A204.1 (cell line): ENCODE data around the gene VAT1L.
"Not testable (repeated sequence)": the region's sequence is repeated elsewhere in the genome, so short reads cannot be mapped to it uniquely, and the experiment has no call there.

Experiments used
- FAIRE-seq: peaks from 2 replicates; lab custom pipeline; 2012; peaks lifted over from hg19 to GRCh38; lab: Jason Lieb, UNC

VAT1L gene

DNA sequence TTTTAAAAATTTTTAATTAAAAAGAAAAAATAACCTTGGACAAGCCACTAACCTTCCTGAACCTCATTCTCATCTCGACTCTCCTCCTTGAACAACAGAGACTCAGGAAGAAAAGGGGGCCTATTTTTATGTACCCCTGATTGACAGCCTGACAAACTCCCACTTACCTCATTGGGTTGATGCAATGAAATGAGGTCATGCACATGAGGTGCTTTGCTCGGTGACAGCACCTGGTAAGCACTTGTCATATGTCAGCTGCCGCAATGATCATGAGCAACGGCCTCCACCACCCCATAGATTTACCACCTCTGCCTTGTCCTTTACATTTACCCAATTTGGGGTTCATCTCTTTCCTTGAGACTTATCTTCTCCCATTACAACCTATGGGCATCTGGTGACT is 167.9 kb downstream of the VAT1L start:
- FAIRE-seq: no peak

DNA sequence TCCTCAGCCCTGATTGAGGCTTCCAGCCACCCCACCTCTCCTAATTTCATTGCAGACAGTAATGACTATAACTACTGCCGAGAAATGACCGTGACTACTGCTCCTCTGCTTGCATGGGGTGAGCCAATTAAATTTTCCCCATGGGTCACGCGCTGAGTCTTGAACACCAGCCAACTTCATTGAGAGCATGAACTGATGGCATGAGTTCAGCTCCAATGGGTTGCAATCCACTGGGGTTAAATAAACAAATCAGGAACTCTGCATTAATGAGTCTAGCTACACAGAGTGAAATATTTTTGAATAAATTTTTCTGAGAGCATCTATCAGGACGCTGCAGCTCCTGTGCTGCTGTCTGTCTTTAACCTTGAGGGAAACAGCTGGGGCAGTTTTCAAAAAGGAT is 172.4 kb downstream of the VAT1L start:
- FAIRE-seq: no peak

DNA sequence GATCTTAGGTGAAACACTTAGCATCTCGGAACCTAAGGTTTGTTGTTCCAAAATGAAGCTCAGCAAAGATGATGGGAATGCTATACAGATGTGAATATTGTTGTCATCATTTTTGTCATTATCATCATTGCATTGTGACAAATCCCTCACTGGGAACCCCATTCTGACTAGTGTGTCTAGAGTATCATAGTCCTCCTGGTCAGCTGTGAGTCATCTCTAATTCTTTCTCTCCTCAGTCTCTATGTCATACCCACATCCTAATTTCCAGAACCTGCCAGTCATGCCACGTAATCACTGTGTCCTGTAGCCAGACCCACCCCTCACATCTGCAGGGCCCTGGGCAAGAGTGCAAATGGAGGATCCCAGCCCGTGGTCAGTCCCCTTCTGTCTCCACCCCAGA is 173.4 kb downstream of the VAT1L start:
- no peak for FAIRE-seq

DNA sequence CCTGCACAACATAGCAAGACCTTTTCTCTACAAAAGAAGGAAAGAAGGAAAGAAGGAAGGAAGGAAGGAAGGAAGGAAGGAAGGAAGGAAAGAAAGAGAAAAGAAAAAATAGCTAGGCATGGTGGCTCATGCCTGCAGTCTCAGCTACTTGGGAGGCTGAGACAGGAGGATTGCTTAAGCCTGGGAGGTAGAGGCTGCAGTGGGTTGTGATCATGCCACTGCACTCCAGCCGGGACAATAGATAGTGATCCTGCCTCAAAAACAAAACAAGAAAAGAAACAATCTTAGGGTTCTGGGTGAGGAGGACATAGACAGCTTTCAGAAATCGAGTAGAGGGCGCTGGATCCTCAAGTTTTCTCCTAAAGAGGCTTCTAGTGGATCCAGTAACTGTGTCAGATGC is 174.3 kb downstream of the VAT1L start:
- FAIRE-seq: no peak

DNA sequence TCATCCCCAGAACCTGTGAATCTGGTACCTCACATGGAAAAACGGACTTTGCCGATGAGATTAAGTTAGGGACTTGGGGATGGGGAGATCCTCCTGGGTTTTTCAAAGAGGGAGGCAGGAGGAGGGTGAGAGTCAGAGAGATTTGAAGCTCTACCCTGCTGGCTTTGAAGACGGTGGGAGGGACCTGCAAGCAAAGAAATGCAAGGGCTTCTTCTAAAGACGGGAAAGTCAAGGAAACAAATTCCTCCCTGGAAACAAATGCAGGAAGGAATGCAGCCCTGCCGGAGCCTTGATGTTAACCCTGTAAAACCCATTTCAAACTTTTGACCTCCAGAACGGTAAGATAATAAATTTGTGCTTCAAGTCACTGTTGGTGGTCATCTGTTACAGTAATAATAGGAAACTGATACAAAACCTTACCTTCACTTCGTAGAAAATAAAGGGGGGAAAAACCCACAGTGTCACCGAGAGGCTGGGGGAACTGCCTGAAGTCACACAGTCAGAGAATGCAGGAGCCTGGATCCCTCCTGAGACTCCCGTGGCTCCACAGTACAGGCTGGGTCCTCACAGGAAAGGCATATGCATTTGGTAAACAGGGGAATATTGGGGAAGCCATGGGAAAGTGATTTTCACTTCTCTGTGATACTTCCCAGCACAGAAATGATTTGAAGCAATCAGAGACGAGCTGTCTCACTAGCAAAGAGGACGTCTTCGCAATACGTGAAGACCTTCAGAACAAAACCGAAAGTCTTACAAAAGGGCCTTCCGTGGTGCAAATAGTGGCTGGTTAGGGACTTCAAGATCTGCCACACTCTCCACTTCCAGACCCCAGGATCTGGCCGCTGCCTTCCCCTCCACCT is 175.1 kb downstream of the VAT1L start:
- no peak for FAIRE-seq

DNA sequence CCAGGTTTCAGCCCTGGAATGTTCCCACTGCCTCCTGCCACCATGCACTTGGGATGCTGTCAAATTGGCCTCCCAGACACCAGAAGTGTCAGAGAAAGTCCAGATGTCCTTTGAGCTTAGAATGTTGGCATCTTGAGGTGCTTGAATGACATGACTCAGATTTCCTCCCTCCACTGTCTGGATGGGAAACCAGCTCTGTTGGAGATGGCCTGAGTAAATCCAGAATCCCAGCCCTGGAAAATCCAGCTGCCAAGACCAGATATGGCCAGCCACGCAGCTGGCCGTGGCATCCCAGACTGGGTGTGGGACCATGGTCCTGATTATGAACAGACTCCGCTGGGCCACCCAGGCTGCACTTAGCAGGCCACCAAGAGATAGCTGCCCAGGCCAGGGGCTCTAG is 177.0 kb downstream of the VAT1L start:
- no peak for FAIRE-seq

DNA sequence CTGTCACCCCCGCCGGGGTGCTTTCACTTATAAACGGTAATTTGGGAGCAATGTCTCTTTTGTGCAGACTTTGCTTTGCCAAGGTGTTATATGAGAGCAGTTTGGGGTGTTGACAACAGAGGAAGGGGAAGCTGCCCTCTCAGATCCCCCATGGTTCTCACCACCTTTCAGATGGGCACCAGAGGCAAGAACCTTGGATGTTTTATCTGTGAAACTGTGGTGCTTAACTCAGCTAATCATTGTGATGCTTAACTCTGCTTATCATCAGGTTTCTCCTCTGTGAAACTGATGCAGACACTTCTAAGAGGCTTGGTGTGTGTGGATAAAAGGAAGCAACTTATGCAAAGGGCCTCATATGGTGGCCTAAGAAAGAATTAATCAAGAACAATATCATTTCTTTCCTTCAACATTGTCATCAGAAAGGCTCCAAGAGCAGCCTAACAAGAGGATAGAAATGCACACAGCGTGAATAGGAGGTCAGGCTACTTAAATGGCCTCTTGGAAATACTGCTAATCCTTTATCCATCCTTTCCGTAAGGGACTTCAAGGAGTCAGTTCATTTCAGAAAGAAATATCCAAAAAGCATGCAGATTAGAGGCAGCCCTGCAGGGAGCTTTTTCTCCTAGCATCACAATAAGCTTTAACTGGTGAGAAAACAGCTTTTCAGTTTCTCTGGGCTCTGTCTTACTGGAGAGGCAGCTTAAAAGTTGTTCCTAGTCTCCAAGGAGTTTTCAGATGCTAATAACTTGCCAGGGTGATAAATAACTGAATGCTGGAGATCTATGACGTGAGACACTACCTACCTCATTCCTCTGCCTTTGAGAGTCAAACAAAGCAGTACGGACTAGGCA is 178.9 kb downstream of the VAT1L start:
- no peak for FAIRE-seq

DNA sequence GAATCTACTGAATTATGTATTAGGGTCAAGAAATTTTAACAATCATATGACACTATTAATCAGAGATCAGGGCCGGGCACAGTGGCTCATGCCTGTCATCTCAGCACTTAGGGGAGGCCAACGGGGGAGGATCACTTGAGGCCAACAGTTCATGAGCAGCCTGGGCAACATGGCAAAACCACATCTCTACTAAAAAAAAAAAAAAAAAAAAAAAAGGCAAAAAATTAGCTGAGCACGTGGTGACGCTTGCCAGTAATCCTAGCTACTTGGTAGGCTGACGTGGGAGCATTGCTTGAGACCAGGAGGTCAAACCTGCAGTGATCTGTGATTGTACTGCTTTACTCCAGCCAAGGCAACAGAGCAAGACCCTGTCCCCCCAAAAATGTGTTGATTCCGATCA is 181.5 kb downstream of the VAT1L start:
- FAIRE-seq: no peak

DNA sequence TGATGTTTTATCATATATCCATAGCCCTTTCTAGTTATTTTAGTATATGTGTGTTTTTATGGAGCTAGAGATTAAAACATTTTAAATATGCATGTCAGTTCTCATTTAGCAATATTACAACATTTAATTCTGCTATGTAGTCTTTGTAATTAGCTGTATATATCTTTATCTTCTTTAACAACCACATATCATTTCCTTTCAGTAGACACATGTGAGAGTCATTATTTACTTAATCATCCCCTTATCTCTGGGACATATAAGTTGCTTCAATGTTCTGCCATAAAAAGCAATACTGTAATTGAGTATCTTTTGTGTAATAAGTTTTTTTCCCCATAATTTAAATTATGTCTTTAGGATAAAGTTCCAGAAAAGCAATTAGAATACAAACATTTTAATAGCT is 182.0 kb downstream of the VAT1L start:
- no peak for FAIRE-seq

DNA sequence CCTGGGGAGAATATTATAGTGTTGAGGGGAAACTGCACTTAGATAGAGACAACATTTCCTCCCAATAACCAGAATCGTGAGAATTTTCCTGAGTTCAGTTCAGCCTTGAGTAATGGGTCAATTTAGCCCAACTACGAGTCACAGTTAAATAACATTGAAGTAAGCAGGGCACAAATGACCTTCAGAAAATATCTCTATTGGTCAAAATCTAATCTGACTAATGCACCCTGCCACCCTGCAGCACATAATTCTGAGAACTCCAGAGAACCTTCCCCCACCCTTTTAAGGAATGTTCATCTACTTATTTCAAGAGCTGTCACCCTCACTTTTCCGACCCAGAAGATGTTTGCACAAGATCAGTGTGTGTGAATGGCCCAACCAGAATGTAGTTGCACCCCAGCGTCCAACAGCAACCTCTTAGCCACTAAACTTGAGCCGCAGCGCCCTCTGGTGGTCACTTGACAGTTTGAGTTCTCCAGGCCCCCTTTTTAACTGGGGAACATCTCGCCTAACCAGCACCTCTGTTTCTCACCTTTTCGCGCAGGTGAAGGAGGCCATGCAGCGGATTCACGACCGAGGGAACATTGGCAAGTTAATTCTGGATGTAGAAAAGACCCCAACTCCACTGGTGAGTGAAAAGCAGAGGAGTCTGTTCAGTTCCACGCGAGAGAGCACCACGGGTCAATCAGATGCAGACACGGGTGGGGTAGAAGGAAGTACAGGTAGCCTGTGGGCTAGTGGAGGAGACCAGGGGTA is 183.1 kb downstream of the VAT1L start:
- FAIRE-seq: no peak

DNA sequence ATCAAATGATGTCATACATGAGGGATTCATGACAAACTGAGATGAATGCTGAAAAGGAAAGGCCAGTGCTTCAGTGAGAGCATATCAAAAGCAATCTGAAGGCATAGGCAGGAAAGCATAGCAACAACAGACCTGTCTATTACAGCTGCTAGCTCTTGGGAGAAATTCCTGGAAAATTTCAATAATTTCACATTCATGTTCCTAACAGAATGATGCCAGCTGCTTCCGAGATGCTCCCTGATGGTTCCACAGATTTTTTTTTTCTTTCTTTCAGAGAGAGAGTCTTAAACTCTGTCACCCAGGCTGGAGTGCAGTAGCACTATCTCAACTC is 183.7 kb downstream of the VAT1L start:
- no peak for FAIRE-seq

DNA sequence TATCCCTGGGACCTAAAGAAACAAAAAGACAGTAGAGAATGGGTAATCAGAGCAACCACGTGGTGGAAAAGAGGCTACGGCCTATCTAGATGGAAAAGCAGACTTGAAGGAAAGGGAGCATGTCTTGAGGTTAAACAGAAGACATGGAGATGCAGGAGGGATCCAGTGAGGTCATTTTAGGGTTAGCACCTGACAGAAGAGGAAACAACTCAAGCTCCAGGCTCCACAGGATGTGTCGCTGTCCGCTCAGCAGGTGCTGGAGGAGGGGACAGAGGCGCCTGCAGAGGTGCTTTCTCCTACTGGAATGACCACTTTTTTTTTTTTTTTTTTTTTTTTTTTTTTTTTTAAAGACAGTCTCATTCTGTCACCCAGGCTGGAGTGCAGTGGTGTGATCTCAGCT is 186.5 kb downstream of the VAT1L start:
- no peak for FAIRE-seq

DNA sequence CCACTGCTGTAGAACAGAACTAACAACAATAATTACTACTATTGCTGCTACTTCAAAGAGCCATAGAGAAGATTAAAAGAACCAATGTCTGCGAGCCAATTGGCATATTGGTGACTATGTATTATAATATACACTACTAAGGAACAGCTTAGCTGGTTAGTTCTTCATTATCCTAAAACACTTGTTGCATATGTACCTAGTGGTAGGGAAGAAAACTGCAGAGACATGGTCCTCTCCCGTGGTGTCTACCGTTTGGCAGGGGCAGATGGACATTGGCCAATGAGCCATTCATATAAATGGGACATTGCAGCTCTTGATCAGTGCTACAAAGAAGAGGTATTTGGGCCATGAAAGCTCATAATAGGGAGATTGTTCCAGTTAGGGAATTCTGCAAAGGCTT is 187.6 kb downstream of the VAT1L start:
- FAIRE-seq: no peak

DNA sequence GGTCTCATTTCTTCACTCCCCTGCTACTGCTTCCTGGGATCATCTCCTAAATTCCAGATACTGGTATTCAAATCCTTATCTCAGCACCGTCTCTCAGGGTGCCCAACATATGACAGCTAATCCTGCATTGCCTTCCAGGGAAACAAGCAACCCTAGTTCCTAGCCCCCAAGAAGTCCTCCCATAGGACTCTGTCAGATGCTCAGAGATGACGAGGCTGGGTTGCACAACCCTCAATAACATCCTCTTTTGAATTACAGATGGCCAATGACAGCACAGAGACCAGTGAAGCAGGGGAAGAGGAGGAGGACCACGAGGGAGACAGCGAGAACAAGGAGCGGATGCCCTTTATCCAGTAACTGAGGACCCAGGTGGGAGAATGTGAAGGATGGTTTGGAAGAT is 189.0 kb downstream of the VAT1L start:
- no peak for FAIRE-seq

DNA sequence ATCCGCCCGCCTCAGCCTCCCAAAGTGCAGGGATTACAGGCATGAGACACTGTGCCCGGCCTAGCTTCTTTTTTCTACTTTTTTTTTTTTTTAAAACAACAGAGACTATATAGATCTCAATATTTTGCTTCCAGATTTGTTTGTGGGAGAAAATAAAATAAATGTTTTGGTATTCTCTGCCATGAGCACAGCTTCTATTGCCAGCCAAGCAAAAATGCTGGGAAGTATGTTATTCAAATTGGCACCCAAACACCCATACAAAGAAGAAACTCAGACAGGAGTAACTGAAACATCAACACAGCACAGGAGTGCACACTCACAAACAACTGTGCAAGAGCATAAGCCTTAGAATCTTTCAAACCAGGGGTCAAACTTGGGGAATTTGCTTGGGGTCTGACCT is 196.7 kb downstream of the VAT1L start:
- FAIRE-seq: no peak

DNA sequence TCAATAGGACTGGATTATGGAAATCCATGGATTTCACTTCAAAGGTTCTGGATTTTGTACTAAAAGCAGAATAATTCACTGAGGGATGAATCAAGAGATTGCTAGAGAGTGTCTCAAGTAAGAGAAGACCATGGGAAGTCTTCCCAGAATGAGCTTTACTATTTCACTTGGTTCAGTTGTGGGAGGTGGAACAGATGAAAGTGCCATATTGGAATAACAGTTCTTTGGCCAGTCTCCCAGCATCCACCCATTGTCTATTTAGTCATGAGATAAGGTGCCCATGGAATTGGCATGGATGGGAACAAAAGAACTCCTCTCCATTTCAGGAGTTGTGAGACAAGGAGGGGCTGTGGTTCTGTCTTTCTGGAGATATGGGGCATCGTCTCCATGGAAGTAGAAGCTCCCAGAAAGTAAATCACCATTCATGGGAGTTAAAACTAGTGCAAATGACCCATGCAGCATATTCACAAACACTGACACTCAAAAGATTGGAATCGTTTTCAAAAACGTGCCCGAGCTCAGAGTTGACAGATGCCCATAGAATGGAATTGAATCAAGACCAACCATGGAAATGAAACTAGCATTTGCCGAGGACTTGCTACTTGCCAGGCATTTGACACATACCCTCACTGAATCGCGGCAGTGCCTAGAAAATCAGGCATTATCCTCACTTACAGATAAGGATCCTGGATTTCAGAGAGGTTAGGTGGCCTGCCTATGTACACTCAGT is 197.8 kb downstream of the VAT1L start:
- no peak for FAIRE-seq

DNA sequence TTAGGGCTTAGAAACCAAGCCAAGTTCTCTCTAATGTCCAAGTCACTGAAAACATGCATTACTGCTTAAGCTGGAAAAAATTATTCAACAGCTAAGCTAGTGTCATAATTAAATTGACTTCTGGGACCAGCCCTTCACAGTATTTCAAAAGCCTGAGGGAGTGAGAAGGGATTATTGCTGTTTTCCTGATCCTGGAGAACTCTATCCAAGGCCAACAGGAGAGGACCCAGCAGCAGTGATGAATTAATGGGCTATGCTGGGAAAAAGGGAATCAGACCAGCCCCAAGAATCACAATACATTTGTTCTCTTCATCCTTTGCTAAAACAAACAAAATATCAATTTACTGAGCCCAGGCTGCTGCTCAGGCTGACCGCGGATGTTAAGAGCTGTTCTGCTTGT is 199.4 kb downstream of the VAT1L start:
- FAIRE-seq: no peak

DNA sequence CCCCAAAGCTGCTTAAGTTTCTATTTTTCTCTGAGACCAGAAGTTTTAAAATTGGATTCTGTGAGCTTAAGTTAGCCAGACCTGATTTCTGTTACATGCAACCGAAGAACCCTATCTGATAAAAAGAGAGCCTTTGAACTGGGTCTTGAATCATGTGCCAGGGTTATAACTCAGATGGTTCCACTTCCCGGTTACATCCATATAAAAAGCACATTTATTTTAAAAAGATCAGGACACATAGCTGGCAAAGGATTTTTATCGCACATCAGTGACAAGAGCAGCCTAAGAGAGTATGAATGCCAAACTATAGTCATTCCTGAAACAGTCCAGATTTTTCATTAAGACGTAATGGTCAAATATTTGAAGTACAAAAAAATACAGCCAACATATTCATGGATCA is 201.5 kb downstream of the VAT1L start:
- no peak for FAIRE-seq

DNA sequence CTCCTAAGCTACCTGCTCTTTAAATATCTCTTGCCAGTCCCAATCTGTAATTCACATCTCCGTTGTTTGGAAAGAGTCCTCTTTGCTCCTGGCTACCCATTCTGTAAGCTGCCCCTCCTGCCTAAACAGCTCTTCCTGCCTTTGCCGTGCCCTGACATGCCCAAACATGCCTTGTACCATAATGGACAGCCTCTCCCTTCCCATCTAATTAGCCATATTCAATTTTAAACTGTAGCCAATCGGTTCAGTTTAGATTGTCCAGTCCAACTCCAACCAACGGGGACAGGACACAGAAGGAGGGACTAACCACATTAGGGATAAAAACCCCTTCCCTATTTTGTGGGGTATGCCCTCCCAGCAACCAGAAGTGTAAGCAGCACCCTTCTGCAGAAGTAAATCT is 203.3 kb downstream of the VAT1L start:
- FAIRE-seq: no peak

DNA sequence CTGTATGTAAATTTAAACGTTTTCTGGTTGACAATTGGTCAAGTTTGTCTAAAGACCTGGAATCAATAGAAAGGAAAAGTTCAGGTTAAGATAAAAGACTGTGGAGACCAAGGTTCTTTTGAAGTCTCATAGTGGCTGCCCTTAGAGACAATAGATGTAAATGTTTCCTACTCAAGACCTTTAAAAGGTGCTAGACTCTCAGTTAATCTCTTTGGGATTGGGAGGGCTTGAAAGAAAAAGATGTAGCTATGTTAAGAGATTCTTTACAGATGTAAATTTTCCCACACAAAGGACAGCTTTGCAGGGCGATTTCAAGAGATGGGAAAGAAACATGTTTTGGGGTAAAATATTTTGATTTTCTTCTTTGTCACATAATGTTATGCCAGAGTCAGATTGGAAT is 204.0 kb downstream of the VAT1L start:
- not testable (repeated sequence) for FAIRE-seq

DNA sequence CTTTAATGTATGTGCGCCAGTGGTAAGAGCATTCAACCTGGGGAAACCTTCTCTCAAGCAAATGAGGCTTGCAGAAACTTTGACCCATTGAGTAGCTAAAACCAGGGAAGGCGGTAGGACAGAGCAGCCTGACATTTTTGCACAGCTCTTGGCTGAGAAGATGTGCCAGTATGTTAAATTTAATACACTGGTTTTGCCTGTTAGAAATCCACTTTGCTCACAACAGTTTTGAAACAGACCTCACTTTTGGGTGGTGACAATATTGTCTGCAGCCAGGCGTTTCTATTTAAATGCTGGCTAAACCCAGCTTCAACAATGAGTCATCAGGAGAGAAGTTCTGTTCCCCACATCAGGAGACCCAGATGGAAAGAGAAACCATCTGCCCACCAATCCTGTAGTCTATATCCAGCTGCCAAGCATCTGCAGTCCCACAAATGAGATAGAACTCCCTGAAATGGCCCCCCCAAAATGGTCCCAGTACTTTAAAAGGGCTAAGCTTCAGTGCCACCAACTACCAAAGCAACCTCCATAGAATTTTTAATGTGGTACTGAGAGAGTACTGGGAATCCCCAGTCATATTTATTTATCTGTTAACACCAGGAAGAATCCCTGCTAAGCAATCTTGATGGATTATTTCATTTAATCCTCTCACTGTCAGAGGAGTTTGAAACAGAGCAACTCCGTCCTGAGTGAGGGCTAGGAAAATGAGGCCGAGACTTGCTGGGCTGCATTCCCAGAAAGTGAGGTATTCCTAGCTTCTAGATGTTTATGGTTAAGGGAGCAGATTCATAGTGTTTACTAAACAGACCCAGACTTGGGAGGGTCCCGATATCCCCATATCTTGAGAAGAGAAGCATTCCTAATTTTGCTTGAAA is 205.0 kb downstream of the VAT1L start:
- FAIRE-seq: no peak
